Cardiac muscle cell (in vitro differentiated cells and primary cell): ENCODE results near the gene AUTS2. TPM values are rescaled to one million over a fixed set of nuclear protein-coding genes. Genes with fewer than 3 reads are reported as not detected.

Experiments
- DNase-seq, 2 donors: peaks; one replicate each; pipeline versions ENCODE4 v3.0.0 to v3.0.0-alpha.2; 2010 to 2017; ENCODE audit warnings: low read depth in 1 of 2, low spot score in 1 of 2
- H3K27ac ChIP-seq: fragments of 200-600 bp; sonication (generic); 2 replicates; pipeline ENCODE4 v1.5.1; 2016
- H3K27me3 ChIP-seq: fragments of 200-600 bp; sonication (generic); 2 replicates; pipeline ENCODE4 v1.6.0; 2016; ENCODE audit warnings: control low read depth
- H3K36me3 ChIP-seq: fragments of 200-600 bp; sonication (generic); 2 replicates; pipeline ENCODE4 v1.5.1; 2016; ENCODE audit warnings: control low read depth
- H3K4me1 ChIP-seq: fragments of 200-600 bp; sonication (generic); 2 replicates; pipeline ENCODE4 v1.8.1; 2017; ENCODE audit warnings: low read depth, mild to moderate bottlenecking, mixed run types
- H3K4me3 ChIP-seq: fragments of 200-600 bp; sonication (generic); 2 replicates; pipeline ENCODE4 v1.5.1; 2016; ENCODE audit warnings: mild to moderate bottlenecking
- H3K9me3 ChIP-seq: fragments of 200-600 bp; sonication (generic); 2 replicates; pipeline ENCODE4 v1.5.1; 2017; ENCODE audit warnings: low read depth, mild to moderate bottlenecking, control low read depth
- polyA plus RNA-seq: library from polyadenylated mRNA; unstranded; fragments of >200 nt; fragmentation: Nextera tagmentation; extraction: Ambion mirVana; gene quantifications from 2 replicates; pipeline ENCODE4 v1.2.1, GENCODE V29; 2016
- total RNA-seq: library from RNA; depleted of rRNA; stranded (reverse); fragments of >200 nt; gene quantifications from 2 replicates; pipeline ENCODE4 v1.2.3, GENCODE V29; 2016
- TF ChIP-seq, protein P1 (sequence below): IDR thresholded peaks from 2 replicates; pipeline ENCODE4 v1.5.1; 2012; ENCODE audit warnings: low read depth, mild to moderate bottlenecking, low read length

AUTS2 gene
- total and polyA plus RNA-seq, 2 experiments from 2014 or later = 41.0 to 45.5 TPM

DNA sequence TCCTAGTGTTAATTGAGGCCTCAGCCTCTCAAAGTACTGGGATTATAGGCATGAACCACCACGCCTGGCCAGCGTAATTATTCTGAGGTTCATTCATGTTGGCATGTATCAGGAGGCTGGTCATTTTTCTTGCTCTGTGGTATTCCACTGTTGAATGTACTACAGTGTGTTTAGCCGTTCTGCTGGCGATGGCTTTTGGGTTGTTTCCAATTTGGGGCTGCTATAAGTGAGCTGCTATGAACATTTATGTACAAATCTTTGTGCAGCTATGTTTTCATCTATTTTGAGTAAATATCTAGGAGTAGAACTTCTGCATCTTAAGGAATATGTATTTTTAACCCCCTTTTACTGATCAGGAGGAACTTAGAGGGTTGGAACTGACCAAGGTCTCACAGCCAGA lies 145.8 kb downstream of the AUTS2 start:
- Histone ChIP-seq H3K36me3 (no peaks in the 10 kb centered on the region), H3K4me3 (no peak overlapping the region), H3K27me3 (no peaks in the 10 kb centered on the region), H3K9me3 (no peaks in the 10 kb centered on the region), H3K4me1 (peaks cover 23% of the 10 kb centered on the region), H3K27ac (no peak overlapping the region)
- TF ChIP-seq, protein P1, sequence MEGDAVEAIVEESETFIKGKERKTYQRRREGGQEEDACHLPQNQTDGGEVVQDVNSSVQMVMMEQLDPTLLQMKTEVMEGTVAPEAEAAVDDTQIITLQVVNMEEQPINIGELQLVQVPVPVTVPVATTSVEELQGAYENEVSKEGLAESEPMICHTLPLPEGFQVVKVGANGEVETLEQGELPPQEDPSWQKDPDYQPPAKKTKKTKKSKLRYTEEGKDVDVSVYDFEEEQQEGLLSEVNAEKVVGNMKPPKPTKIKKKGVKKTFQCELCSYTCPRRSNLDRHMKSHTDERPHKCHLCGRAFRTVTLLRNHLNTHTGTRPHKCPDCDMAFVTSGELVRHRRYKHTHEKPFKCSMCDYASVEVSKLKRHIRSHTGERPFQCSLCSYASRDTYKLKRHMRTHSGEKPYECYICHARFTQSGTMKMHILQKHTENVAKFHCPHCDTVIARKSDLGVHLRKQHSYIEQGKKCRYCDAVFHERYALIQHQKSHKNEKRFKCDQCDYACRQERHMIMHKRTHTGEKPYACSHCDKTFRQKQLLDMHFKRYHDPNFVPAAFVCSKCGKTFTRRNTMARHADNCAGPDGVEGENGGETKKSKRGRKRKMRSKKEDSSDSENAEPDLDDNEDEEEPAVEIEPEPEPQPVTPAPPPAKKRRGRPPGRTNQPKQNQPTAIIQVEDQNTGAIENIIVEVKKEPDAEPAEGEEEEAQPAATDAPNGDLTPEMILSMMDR = no peak
- DNase-seq = no peak

DNA sequence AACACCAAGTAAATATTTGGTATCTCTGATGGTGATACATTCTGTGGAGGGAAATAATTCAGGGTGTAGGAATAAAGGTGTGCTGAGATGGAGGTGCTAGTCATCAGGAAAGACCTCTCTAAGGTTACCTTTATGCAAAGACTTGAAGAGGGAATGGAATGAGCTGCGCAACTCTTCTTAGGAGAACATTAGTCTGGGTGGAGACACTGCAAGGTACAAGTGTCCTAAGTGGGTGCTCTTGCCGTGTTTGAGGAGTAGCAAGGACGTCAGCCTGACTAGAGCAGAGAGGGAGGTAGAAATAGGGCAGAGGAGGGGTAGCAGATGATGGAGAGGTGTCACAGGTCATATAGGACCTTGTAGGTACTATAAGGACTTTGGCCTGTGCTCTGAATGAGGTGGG lies 148.1 kb downstream of the AUTS2 start:
- Histone ChIP-seq H3K4me3 (no peak overlapping the region), H3K9me3 (no peaks in the 10 kb centered on the region), H3K36me3 (no peaks in the 10 kb centered on the region), H3K4me1 (peaks cover 10% of the 10 kb centered on the region), H3K27me3 (no peaks in the 10 kb centered on the region), H3K27ac (no peak overlapping the region)
- TF ChIP-seq, protein P1 = no peak
- no peak for DNase-seq

DNA sequence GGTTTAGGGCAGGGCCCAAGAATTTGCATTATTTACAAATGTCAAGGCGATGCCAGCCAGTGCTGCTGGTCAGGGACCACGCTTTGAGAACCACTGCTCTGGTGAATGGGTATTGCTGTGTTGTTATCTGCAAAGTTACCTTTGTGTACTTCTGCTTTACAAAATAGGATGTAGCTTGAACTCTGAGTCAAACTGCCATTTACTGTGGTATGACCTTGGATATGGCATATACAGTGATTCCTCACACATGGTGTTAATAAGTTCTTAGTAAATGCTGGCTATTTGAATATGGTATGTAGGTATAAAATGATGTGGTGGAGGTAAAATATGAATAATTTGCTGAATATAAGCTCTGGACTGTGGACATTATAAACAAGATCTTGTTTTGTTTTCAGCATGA lies 148.9 kb downstream of the AUTS2 start:
- DNase-seq = no peak
- no peaks in the 10 kb centered on the region for H3K36me3 ChIP-seq
- H3K9me3 ChIP-seq = no peaks in the 10 kb centered on the region
- H3K27ac ChIP-seq = no peak overlapping the region
- no peak overlapping the region for H3K4me3 ChIP-seq
- H3K27me3 ChIP-seq = no peaks in the 10 kb centered on the region
- TF ChIP-seq, protein P1 = no peak
- H3K4me1 ChIP-seq = peaks cover 10% of the 10 kb centered on the region

DNA sequence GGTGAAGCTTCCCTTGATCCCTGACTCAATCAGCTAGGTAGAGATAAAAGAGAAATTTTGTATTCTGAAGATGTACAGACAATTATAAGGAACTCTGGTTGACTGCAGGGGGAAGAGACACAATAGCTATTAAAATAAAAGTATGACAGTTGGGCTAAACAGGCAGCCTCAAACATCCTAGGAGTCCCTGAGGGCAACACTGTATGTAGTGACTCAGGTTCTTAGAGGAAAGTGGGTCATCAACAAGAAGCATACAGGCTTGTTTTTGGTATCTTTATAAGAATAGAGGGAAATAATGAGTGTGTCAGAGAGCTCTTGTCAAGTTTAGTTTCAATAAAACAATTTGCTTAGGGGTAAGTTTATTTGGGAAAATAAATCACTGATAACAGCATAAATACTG lies 150.3 kb downstream of the AUTS2 start:
- H3K9me3 ChIP-seq = no peaks in the 10 kb centered on the region
- H3K27ac ChIP-seq = no peak overlapping the region
- no peaks in the 10 kb centered on the region for H3K27me3 ChIP-seq
- peaks cover 10% of the 10 kb centered on the region for H3K4me1 ChIP-seq
- TF ChIP-seq, protein P1 = no peak
- no peak for DNase-seq
- no peak overlapping the region for H3K4me3 ChIP-seq
- no peaks in the 10 kb centered on the region for H3K36me3 ChIP-seq

DNA sequence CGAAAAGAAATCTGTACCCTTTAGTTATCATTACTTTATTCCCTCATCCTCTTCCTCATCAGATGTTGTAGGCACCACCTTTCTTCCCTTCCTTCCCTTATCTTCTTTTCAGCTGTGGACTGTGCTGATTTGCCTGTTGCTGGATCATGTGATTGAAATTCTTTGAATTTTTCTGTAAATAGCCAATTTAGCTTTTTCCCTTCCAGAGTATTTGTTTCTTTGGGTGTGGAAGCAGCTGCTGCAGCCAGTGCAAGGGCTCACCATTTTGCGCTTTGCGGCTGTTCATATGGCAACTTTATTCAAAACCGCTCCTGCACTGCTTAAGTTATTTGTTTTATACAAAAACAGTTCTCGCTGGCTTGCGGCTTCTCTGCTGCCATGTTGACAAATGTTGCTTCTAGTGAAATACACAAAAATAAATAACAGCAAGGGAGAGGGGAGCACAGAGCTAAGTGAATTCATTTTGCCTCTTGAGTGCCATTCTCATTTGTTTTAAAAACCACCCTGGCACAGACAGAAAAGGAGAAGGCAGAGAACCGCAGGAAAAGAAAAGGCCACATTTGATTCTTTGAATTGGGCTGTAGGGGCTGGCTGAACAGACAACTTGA lies 151.2 kb downstream of the AUTS2 start:
- H3K27me3 ChIP-seq = no peaks in the 10 kb centered on the region
- H3K27ac ChIP-seq = no peak overlapping the region
- TF ChIP-seq, protein P1 = no peak
- peaks cover 6% of the 10 kb centered on the region for H3K4me1 ChIP-seq
- H3K9me3 ChIP-seq = no peaks in the 10 kb centered on the region
- H3K4me3 ChIP-seq = no peak overlapping the region
- no peak for DNase-seq
- no peaks in the 10 kb centered on the region for H3K36me3 ChIP-seq
